ENCODE results near the gene ERC2. TPM values are rescaled to one million over a fixed set of nuclear protein-coding genes. Genes with fewer than 3 reads are reported as not detected.

ERC2 gene
- polyA plus RNA-seq, 1 experiment: 0.07 TPM

DNA sequence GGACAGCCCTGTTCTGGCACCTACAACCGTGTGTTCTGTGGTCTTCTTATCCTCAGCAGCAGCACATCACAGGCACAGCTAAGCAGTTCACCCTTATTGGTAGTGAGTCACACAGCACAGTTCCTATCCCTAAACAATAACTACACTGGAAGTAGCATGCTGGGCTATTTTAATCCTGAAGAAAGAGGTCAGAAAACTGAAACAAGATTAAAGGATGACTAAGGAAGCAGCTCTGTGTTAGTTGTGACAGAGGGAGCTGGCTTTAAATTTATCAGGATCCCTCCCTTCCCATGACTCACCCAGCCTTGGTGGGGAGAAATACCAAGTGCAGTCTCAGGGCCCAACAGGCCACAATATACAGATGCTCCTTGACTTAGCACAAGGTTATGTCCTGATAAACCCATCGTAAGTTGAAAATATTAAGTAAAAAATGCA is 144.3 kb downstream of the ERC2 start:
- POLR2A ChIA-PET: no interaction called here

DNA sequence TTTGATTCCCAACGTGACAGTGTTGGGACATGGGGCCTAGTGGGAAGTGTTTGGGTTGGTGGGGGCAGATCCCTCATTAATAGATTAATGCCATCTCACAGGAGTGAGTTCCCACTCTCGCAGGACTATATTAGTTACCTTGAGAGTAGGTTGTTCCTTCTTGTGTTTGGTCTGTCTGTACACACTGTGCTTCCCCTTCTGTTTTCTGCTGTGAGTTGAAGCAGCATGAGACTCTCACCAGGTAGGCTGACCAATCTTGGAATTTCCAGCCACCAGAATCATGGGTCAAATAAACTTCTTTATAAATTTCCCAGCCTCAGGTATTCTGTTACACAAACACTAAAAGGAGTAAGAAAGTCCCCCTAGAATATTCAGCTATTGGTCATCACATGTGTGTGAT is 145.4 kb downstream of the ERC2 start:
- Histone ChIP-seq H3K27me3 (ENCODE audit: control insufficient read depth, insufficient read depth, low read length) (no peaks in the 10 kb centered on the region), H3K4me3 (ENCODE audit: low read depth, low read length) (no peak overlapping the region), H3K36me3 (ENCODE audit: control insufficient read depth, insufficient read depth, low read length) (no peaks in the 10 kb centered on the region)
- TF ChIP-seq, protein P1, sequence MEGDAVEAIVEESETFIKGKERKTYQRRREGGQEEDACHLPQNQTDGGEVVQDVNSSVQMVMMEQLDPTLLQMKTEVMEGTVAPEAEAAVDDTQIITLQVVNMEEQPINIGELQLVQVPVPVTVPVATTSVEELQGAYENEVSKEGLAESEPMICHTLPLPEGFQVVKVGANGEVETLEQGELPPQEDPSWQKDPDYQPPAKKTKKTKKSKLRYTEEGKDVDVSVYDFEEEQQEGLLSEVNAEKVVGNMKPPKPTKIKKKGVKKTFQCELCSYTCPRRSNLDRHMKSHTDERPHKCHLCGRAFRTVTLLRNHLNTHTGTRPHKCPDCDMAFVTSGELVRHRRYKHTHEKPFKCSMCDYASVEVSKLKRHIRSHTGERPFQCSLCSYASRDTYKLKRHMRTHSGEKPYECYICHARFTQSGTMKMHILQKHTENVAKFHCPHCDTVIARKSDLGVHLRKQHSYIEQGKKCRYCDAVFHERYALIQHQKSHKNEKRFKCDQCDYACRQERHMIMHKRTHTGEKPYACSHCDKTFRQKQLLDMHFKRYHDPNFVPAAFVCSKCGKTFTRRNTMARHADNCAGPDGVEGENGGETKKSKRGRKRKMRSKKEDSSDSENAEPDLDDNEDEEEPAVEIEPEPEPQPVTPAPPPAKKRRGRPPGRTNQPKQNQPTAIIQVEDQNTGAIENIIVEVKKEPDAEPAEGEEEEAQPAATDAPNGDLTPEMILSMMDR (IDR thresholded peaks at IDR 0.05; ENCODE audit: insufficient read depth, low read depth, low read length): no peak
- CTCF ChIA-PET: no interaction called here
- no peak for DNase-seq (ENCODE audit: low read depth)
- POLR2A ChIA-PET: no interaction called here

More for the DNA sequence above, 144.3 kb downstream of the ERC2 start:
- no peaks in the 10 kb centered on the region for H3K36me3 ChIP-seq (ENCODE audit: control insufficient read depth, insufficient read depth, low read length)
- CTCF ChIA-PET: interaction anchor here (0.9 kb wide), 1 partner anchor 23 kb away, joined by 3 read pairs; no protein-coding TSS in a partner anchor
- no peak overlapping the region for H3K4me3 ChIP-seq (ENCODE audit: low read depth, low read length)
- no peaks in the 10 kb centered on the region for H3K27me3 ChIP-seq (ENCODE audit: control insufficient read depth, insufficient read depth, low read length)
- TF ChIP-seq, protein P1 (IDR thresholded peaks at IDR 0.05; ENCODE audit: insufficient read depth, low read depth, low read length): no peak
- peak; percentile 37 for DNase-seq (ENCODE audit: low read depth)

DNA sequence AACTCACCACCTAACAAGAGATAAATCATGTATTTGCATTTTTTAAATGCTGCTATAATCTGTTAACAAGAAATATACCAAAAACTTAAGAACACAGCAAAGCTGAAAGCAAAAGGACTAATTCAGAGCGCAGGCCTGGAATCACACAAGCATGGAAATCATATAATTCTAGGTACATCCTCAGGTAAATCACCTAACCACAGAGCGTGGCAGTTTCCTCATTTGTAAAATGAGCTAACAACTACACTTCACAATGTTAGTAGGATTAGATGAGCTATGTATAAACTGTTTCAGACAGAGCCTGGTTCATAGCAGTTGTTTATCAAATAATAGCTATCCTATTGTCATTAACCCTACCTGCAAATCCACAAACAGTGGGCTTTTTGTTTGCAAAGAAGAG is 146.4 kb downstream of the ERC2 start:
- ChIA-PET CTCF (interaction anchor here (0.6 to 1.3 kb wide), 2 partner anchors 10 to 1271 kb away, joined by 3 read pairs; no protein-coding TSS in a partner anchor), POLR2A (no interaction called here)
- DNase-seq (ENCODE audit: low read depth): no peak
- TF ChIP-seq, protein P1 (IDR thresholded peaks at IDR 0.05; ENCODE audit: insufficient read depth, low read depth, low read length): no peak
- Histone ChIP-seq H3K27me3 (ENCODE audit: control insufficient read depth, insufficient read depth, low read length) (no peaks in the 10 kb centered on the region), H3K36me3 (ENCODE audit: control insufficient read depth, insufficient read depth, low read length) (no peaks in the 10 kb centered on the region), H3K4me3 (ENCODE audit: low read depth, low read length) (no peak overlapping the region)

DNA sequence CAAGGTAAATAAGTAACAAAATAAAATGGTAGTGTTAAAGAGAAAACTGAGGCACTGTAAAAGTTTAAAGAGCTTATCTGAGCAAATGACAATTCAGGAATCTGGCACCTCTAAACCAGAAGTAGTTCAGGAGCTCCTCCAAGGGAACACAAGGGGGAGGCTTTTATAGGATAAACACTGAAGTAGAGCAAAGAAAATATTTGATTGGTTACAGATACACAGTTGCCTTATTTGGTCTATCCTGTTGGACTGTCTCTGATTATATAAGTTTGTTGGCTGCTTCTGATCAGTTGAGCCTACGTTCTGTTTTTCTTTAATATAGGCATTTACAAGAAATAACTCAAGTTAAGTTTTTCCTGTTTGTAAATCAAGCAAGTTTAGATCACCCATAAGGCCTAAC is 146.9 kb downstream of the ERC2 start:
- ChIA-PET CTCF (interaction anchor here (0.8 to 1.3 kb wide), 2 partner anchors 11 to 19 kb away, joined by 3 read pairs; no protein-coding TSS in a partner anchor), POLR2A (interaction anchor here (0.7 kb wide), 1 partner anchor 13 kb away, joined by 3 read pairs; no protein-coding TSS in a partner anchor)
- H3K36me3 ChIP-seq (ENCODE audit: control insufficient read depth, insufficient read depth, low read length): no peaks in the 10 kb centered on the region
- no peaks in the 10 kb centered on the region for H3K27me3 ChIP-seq (ENCODE audit: control insufficient read depth, insufficient read depth, low read length)
- no peak for DNase-seq (ENCODE audit: low read depth)
- TF ChIP-seq, protein P1 (IDR thresholded peaks at IDR 0.05; ENCODE audit: insufficient read depth, low read depth, low read length): no peak
- H3K4me3 ChIP-seq (ENCODE audit: low read depth, low read length): no peak overlapping the region

DNA sequence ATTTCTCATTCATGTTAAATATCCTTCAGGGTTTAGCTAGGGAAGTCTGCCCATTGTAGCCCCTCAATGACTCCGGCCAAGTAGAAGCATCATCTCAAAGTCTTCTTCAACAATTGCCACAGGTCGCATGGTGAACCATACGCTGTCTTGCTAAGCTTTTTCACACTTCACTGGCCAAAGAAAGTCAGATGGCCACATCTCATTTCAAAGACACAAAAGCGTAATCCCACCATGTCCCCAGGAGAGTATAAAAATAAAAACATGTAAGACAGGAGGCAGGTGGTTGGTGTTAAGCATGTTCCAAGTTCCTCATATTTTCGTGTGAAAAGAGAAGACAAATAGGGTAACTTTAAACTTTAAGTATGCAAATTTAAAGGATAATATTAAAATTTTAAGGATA is 147.4 kb downstream of the ERC2 start:
- DNase-seq (ENCODE audit: low read depth): no peak
- no peaks in the 10 kb centered on the region for H3K36me3 ChIP-seq (ENCODE audit: control insufficient read depth, insufficient read depth, low read length)
- POLR2A ChIA-PET: interaction anchor here (0.7 kb wide), 1 partner anchor 13 kb away, joined by 3 read pairs; no protein-coding TSS in a partner anchor
- H3K4me3 ChIP-seq (ENCODE audit: low read depth, low read length): no peak overlapping the region
- TF ChIP-seq, protein P1 (IDR thresholded peaks at IDR 0.05; ENCODE audit: insufficient read depth, low read depth, low read length): no peak
- CTCF ChIA-PET: interaction anchor here (0.8 to 1.3 kb wide), 3 partner anchors 11 to 20 kb away, joined by 3 read pairs; no protein-coding TSS in a partner anchor
- H3K27me3 ChIP-seq (ENCODE audit: control insufficient read depth, insufficient read depth, low read length): no peaks in the 10 kb centered on the region
